ENCODE data around the gene ABTB2.
A peak's percentile ranks its signal among the peaks of the same experiment; 100 is the strongest.
"Not testable (repeated sequence)": the region's sequence is repeated elsewhere in the genome, so short reads cannot be mapped to it uniquely, and the experiment has no call there.

ABTB2 gene

GRCh38 chr11:34357701-34358257 is at the start of gene ABTB2:
Gene ABTB2 (minus strand): TSS chr11:34358010.
- TF ChIP-seq GATA1 (IDR thresholded peaks at IDR 0.05; ENCODE audit: low read depth, low read length): no peak
- peak; percentile 52 for TF ChIP-seq POLR2A (IDR thresholded peaks at IDR 0.05; ENCODE audit: low read length)
- peak; percentile 94 to 95 for DNase-seq

GRCh38 chr11:34407121-34407813 is 49.5 kb upstream of the ABTB2 start:
- TF ChIP-seq POLR2A (IDR thresholded peaks at IDR 0.05; ENCODE audit: low read length): no peak
- TF ChIP-seq GATA1 (IDR thresholded peaks at IDR 0.05; ENCODE audit: low read depth, low read length): no peak

GRCh38 chr11:34406413-34406812 is 48.6 kb upstream of the ABTB2 start:
- TF ChIP-seq POLR2A (IDR thresholded peaks at IDR 0.05; ENCODE audit: low read length): no peak
- TF ChIP-seq GATA1 (IDR thresholded peaks at IDR 0.05; ENCODE audit: low read depth, low read length): no peak
- no peak for DNase-seq

More at GRCh38 chr11:34407121-34407813, 49.5 kb upstream of the ABTB2 start:
- DNase-seq: no peak

GRCh38 chr11:34405079-34405858 is 47.5 kb upstream of the ABTB2 start:
- no peak for TF ChIP-seq POLR2A (IDR thresholded peaks at IDR 0.05; ENCODE audit: low read length)
- no peak for TF ChIP-seq GATA1 (IDR thresholded peaks at IDR 0.05; ENCODE audit: low read depth, low read length)
- no peak for DNase-seq

GRCh38 chr11:34404280-34404679 is 46.5 kb upstream of the ABTB2 start:
- TF ChIP-seq POLR2A (IDR thresholded peaks at IDR 0.05; ENCODE audit: low read length): no peak
- TF ChIP-seq GATA1 (IDR thresholded peaks at IDR 0.05; ENCODE audit: low read depth, low read length): no peak
- no peak for DNase-seq

GRCh38 chr11:34403431-34403830 is 45.6 kb upstream of the ABTB2 start:
- DNase-seq: no peak
- TF ChIP-seq GATA1 (IDR thresholded peaks at IDR 0.05; ENCODE audit: low read depth, low read length): no peak
- TF ChIP-seq POLR2A (IDR thresholded peaks at IDR 0.05; ENCODE audit: low read length): no peak

- TF ChIP-seq GATA1 (IDR thresholded peaks at IDR 0.05; ENCODE audit: low read depth, low read length): no peak
- TF ChIP-seq POLR2A (IDR thresholded peaks at IDR 0.05; ENCODE audit: low read length): no peak
Observed at GRCh38 chr11:34397811-34398210, 40.0 kb upstream of the ABTB2 start.

GRCh38 chr11:34397120-34397519 is 39.3 kb upstream of the ABTB2 start:
- TF ChIP-seq POLR2A (IDR thresholded peaks at IDR 0.05; ENCODE audit: low read length) (no peak), GATA1 (IDR thresholded peaks at IDR 0.05; ENCODE audit: low read depth, low read length) (no peak)
- peak in 1 of 2 experiments; percentile 36 for DNase-seq

More at GRCh38 chr11:34397811-34398210, 40.0 kb upstream of the ABTB2 start:
- DNase-seq: no peak

GRCh38 chr11:34395916-34396550 is 38.2 kb upstream of the ABTB2 start:
- TF ChIP-seq GATA1 (IDR thresholded peaks at IDR 0.05; ENCODE audit: low read depth, low read length) (no peak), POLR2A (IDR thresholded peaks at IDR 0.05; ENCODE audit: low read length) (no peak)
- DNase-seq: no peak

GRCh38 chr11:34394771-34395300 is 37.0 kb upstream of the ABTB2 start:
- no peak for DNase-seq
- TF ChIP-seq POLR2A (IDR thresholded peaks at IDR 0.05; ENCODE audit: low read length) (no peak), GATA1 (IDR thresholded peaks at IDR 0.05; ENCODE audit: low read depth, low read length) (no peak)

GRCh38 chr11:34387653-34388052 is 29.8 kb upstream of the ABTB2 start:
- DNase-seq: no peak
- TF ChIP-seq GATA1 (IDR thresholded peaks at IDR 0.05; ENCODE audit: low read depth, low read length) (no peak), POLR2A (IDR thresholded peaks at IDR 0.05; ENCODE audit: low read length) (no peak)

- DNase-seq: not testable (repeated sequence)
Observed at GRCh38 chr11:34386356-34386755, 28.5 kb upstream of the ABTB2 start.

GRCh38 chr11:34382532-34383276 is 24.9 kb upstream of the ABTB2 start:
- no peak for TF ChIP-seq POLR2A (IDR thresholded peaks at IDR 0.05; ENCODE audit: low read length)
- no peak for TF ChIP-seq GATA1 (IDR thresholded peaks at IDR 0.05; ENCODE audit: low read depth, low read length)
- DNase-seq: no peak
